Measurements from ENCODE around the gene CX3CR1.
"Not testable (repeated sequence)": the region's sequence is repeated elsewhere in the genome, so short reads cannot be mapped to it uniquely, and the experiment has no call there.

Gene CX3CR1

GRCh38 chr3:39262846-39263245, 17.0 kb downstream of the CX3CR1 start:
- no peak for DNase-seq

GRCh38 chr3:39261726-39262125, 18.1 kb downstream of the CX3CR1 start:
- DNase-seq: no peak

- peak; percentile 55 for DNase-seq
These were observed 18.9 kb downstream of the CX3CR1 start for GRCh38 chr3:39260957-39261356.

- DNase-seq: no peak
These were observed 19.5 kb downstream of the CX3CR1 start for GRCh38 chr3:39260318-39260717.

- DNase-seq: no peak
These were observed 24.1 kb downstream of the CX3CR1 start for GRCh38 chr3:39255503-39256325.

- DNase-seq: no peak
These were observed 24.9 kb downstream of the CX3CR1 start for GRCh38 chr3:39254806-39255449.

- DNase-seq: no peak
These were observed 28.3 kb downstream of the CX3CR1 start for GRCh38 chr3:39251576-39251975.

GRCh38 chr3:39250116-39250747, 29.6 kb downstream of the CX3CR1 start:
- no peak for DNase-seq

GRCh38 chr3:39249453-39250115, 30.3 kb downstream of the CX3CR1 start:
- DNase-seq: no peak

- DNase-seq: no peak
These were observed 38.3 kb downstream of the CX3CR1 start for GRCh38 chr3:39241561-39241960.

- no peak for DNase-seq
These were observed 42.8 kb downstream of the CX3CR1 start for GRCh38 chr3:39237027-39237426.

GRCh38 chr3:39234651-39235050, 45.2 kb downstream of the CX3CR1 start:
- no peak for DNase-seq

- DNase-seq: no peak
These were observed 47.0 kb downstream of the CX3CR1 start for GRCh38 chr3:39232859-39233258.

- DNase-seq: no peak
These were observed 49.4 kb downstream of the CX3CR1 start for GRCh38 chr3:39230453-39230852.

- no peak for DNase-seq
These were observed 51.3 kb downstream of the CX3CR1 start for GRCh38 chr3:39228496-39228895.

GRCh38 chr3:39227596-39227995, 52.2 kb downstream of the CX3CR1 start:
- not testable (repeated sequence) for DNase-seq

- no peak for DNase-seq
These were observed 53.6 kb downstream of the CX3CR1 start for GRCh38 chr3:39226106-39226741.

GRCh38 chr3:39224288-39224687, 55.5 kb downstream of the CX3CR1 start:
- no peak for DNase-seq

- DNase-seq: no peak
These were observed 56.9 kb downstream of the CX3CR1 start for GRCh38 chr3:39222939-39223338.

- no peak for DNase-seq
These were observed 57.4 kb downstream of the CX3CR1 start for GRCh38 chr3:39222462-39222861.

- no peak for DNase-seq
These were observed 58.7 kb downstream of the CX3CR1 start for GRCh38 chr3:39221141-39221530.

- DNase-seq: no peak
These were observed 59.3 kb downstream of the CX3CR1 start for GRCh38 chr3:39220407-39221140.

Data from GOT3 (cell line).